ENCODE results near the gene HELZ2.
A peak's percentile ranks its signal among the peaks of the same experiment; 100 is the strongest.

Gene HELZ2

GRCh38 chr20:63539441-63540370, 34.3 kb downstream of the HELZ2 start:
- TF ChIP-seq, protein P1, sequence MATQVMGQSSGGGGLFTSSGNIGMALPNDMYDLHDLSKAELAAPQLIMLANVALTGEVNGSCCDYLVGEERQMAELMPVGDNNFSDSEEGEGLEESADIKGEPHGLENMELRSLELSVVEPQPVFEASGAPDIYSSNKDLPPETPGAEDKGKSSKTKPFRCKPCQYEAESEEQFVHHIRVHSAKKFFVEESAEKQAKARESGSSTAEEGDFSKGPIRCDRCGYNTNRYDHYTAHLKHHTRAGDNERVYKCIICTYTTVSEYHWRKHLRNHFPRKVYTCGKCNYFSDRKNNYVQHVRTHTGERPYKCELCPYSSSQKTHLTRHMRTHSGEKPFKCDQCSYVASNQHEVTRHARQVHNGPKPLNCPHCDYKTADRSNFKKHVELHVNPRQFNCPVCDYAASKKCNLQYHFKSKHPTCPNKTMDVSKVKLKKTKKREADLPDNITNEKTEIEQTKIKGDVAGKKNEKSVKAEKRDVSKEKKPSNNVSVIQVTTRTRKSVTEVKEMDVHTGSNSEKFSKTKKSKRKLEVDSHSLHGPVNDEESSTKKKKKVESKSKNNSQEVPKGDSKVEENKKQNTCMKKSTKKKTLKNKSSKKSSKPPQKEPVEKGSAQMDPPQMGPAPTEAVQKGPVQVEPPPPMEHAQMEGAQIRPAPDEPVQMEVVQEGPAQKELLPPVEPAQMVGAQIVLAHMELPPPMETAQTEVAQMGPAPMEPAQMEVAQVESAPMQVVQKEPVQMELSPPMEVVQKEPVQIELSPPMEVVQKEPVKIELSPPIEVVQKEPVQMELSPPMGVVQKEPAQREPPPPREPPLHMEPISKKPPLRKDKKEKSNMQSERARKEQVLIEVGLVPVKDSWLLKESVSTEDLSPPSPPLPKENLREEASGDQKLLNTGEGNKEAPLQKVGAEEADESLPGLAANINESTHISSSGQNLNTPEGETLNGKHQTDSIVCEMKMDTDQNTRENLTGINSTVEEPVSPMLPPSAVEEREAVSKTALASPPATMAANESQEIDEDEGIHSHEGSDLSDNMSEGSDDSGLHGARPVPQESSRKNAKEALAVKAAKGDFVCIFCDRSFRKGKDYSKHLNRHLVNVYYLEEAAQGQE (IDR thresholded peaks at IDR 0.05; ENCODE audit: insufficient read depth in 1 of 2, low read depth in 2 of 2, low read length in 2 of 2): no peak
- no peak for TF ChIP-seq SIN3A (IDR thresholded peaks at IDR 0.05; ENCODE audit: borderline replicate concordance, insufficient read depth, low read length)
- TF ChIP-seq TAF1 (IDR thresholded peaks at IDR 0.05; ENCODE audit: borderline replicate concordance, insufficient read depth, low read length): no peak
- TF ChIP-seq FOXP2 (optimal IDR thresholded peaks at IDR 0.05; ENCODE audit: borderline replicate concordance, extremely low read depth, extremely low read length, insufficient read depth): no peak
- TF ChIP-seq POLR2AphosphoS5 (IDR thresholded peaks at IDR 0.05; ENCODE audit: low read depth, low read length): no peak

GRCh38 chr20:63539092-63539430, 35.0 kb downstream of the HELZ2 start:
- no peak for TF ChIP-seq FOXP2 (optimal IDR thresholded peaks at IDR 0.05; ENCODE audit: borderline replicate concordance, extremely low read depth, extremely low read length, insufficient read depth)

- TF ChIP-seq TAF1 (IDR thresholded peaks at IDR 0.05; ENCODE audit: borderline replicate concordance, insufficient read depth, low read length) (no peak), POLR2AphosphoS5 (IDR thresholded peaks at IDR 0.05; ENCODE audit: low read depth, low read length) (no peak), FOXP2 (optimal IDR thresholded peaks at IDR 0.05; ENCODE audit: borderline replicate concordance, extremely low read depth, extremely low read length, insufficient read depth) (no peak), SIN3A (IDR thresholded peaks at IDR 0.05; ENCODE audit: borderline replicate concordance, insufficient read depth, low read length) (no peak)
- TF ChIP-seq, protein P1 (IDR thresholded peaks at IDR 0.05; ENCODE audit: insufficient read depth in 1 of 2, low read depth in 2 of 2, low read length in 2 of 2): no peak
Observed at GRCh38 chr20:63538204-63539091, 35.6 kb downstream of the HELZ2 start.

DNA sequence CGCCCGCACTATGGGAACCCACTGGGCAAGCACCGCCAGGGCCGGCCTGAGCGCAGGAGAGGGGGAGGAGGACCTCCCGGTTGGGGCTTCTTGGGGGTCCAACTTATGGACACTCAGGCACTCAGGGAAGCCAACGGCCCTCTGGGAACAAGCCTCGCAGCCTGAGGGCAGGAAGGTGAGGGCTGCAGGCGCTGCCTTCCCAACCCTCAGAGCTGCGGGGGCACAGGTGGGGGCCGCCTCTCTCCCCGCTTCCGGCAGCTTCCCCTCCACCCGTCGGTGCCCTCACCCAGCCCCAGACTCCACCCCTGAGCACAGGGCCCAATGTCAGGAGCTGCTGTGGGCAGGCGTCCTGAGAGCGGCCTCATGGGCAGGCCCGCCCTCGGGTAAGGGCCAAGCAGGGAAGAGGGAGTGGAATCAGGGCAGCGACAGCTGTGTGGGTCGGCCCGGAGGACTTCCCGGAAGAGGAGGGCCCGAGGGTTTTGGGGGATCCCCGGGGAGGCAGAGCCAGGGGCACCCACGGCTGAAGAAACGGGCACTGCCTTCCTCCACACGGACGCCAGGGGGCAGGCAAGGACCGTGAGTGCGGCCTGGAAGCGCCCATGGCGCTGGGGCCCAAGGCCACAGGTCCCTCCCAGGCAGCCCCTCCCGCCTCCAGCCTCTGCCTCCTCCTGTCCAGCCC, 36.4 kb downstream of the HELZ2 start:
- peak; percentile 79 for TF ChIP-seq FOXP2 (optimal IDR thresholded peaks at IDR 0.05; ENCODE audit: borderline replicate concordance, extremely low read depth, extremely low read length, insufficient read depth)
- TF ChIP-seq TAF1 (IDR thresholded peaks at IDR 0.05; ENCODE audit: borderline replicate concordance, insufficient read depth, low read length): no peak
- no peak for TF ChIP-seq SIN3A (IDR thresholded peaks at IDR 0.05; ENCODE audit: borderline replicate concordance, insufficient read depth, low read length)

- TF ChIP-seq SIN3A (IDR thresholded peaks at IDR 0.05; ENCODE audit: borderline replicate concordance, insufficient read depth, low read length) (no peak), POLR2AphosphoS5 (IDR thresholded peaks at IDR 0.05; ENCODE audit: low read depth, low read length) (no peak), FOXP2 (optimal IDR thresholded peaks at IDR 0.05; ENCODE audit: borderline replicate concordance, extremely low read depth, extremely low read length, insufficient read depth) (no peak), TAF1 (IDR thresholded peaks at IDR 0.05; ENCODE audit: borderline replicate concordance, insufficient read depth, low read length) (no peak)
- TF ChIP-seq, protein P1 (IDR thresholded peaks at IDR 0.05; ENCODE audit: insufficient read depth in 1 of 2, low read depth in 2 of 2, low read length in 2 of 2): no peak
Observed at GRCh38 chr20:63536997-63537524, 37.0 kb downstream of the HELZ2 start, which contains the start of gene PTK6. PTK6 (minus strand) TSS chr20:63537376; CDS start chr20:63537314, 62 bp downstream.

All from PFSK-1 (cell line).